ENCODE measurements around the gene PPEF1.

Gene PPEF1

GRCh38 chrX:18707426-18708049 lies at the start of gene PPEF1:
PPEF1 (plus strand) TSS chrX:18707645; CDS start chrX:18707781, 136 bp downstream.
- peak; percentile 6 for DNase-seq

- DNase-seq, result no peak
Measured at GRCh38 chrX:18661273-18661672, 46.2 kb upstream of the PPEF1 start.

- no peak for DNase-seq
Measured at GRCh38 chrX:18664947-18665346, 42.5 kb upstream of the PPEF1 start.

GRCh38 chrX:18666614-18667013 lies 40.8 kb upstream of the PPEF1 start:
- DNase-seq, result peak; percentile 39

GRCh38 chrX:18668071-18668835 lies 39.2 kb upstream of the PPEF1 start:
- peak; percentile 62 for DNase-seq

- no peak for DNase-seq
Measured at GRCh38 chrX:18672008-18672407, 35.4 kb upstream of the PPEF1 start, which contains the start of gene RS1. RS1 (minus strand) TSS chrX:18672108; CDS start chrX:18672068, 40 bp downstream.

GRCh38 chrX:18674417-18674787 lies 33.0 kb upstream of the PPEF1 start:
- DNase-seq, result no peak

- DNase-seq, result peak; percentile 85
Measured at GRCh38 chrX:18674788-18675735, 32.4 kb upstream of the PPEF1 start.

GRCh38 chrX:18676050-18676449 lies 31.4 kb upstream of the PPEF1 start:
- no peak for DNase-seq

GRCh38 chrX:18676470-18676869 lies 31.0 kb upstream of the PPEF1 start:
- no peak for DNase-seq

- DNase-seq, result peak; percentile 31
Measured at GRCh38 chrX:18677161-18677869, 30.1 kb upstream of the PPEF1 start.

GRCh38 chrX:18681996-18682395 lies 25.4 kb upstream of the PPEF1 start:
- no peak for DNase-seq

GRCh38 chrX:18682979-18683387 lies 24.5 kb upstream of the PPEF1 start:
- peak; percentile 35 for DNase-seq

- DNase-seq, result peak; percentile 35
Measured at GRCh38 chrX:18687856-18688495, 19.5 kb upstream of the PPEF1 start.

GRCh38 chrX:18691431-18691830 lies 16.0 kb upstream of the PPEF1 start:
- DNase-seq, result peak; percentile 15

- no peak for DNase-seq
Measured at GRCh38 chrX:18692541-18692940, 14.9 kb upstream of the PPEF1 start.

- DNase-seq, result no peak
Measured at GRCh38 chrX:18696653-18697052, 10.8 kb upstream of the PPEF1 start.

- no peak for DNase-seq
Measured at GRCh38 chrX:18698737-18699650, 8.5 kb upstream of the PPEF1 start.

GRCh38 chrX:18701621-18702361 lies 5.7 kb upstream of the PPEF1 start:
- no peak for DNase-seq

Measured in suppressor macrophage treated with lipopolysaccharide for 4 hours (primary cell).